GM12891 (cell line): Measurements from ENCODE around the gene IGFBPL1.

Experiments
- PAX5 ChIP-seq: IDR thresholded peaks from 2 replicates; pipeline ENCODE4 v1.6.1; 2011; ENCODE audit warnings: low read length, moderate library complexity, mild to moderate bottlenecking; ENCODE audit not compliant: insufficient read depth, severe bottlenecking
- POLR2A ChIP-seq: IDR thresholded peaks from 2 replicates; pipeline ENCODE4 v1.6.1; 2011; ENCODE audit warnings: low read depth, low read length, control low read depth
- POLR2AphosphoS5 ChIP-seq: IDR thresholded peaks from 2 replicates; pipeline ENCODE4 v1.6.1; 2011; ENCODE audit warnings: low read depth, low read length, control low read depth
- POU2F2 ChIP-seq: IDR thresholded peaks from 2 replicates; pipeline ENCODE4 v1.6.1; 2011; ENCODE audit warnings: low read depth, mild to moderate bottlenecking, control low read depth, low read length, moderate library complexity
- SPI1 ChIP-seq: IDR thresholded peaks from 2 replicates; pipeline ENCODE4 v1.6.1; 2011; ENCODE audit warnings: low read depth, low read length, control low read depth
- TAF1 ChIP-seq: IDR thresholded peaks from 2 replicates; pipeline ENCODE4 v1.6.1; 2011; ENCODE audit warnings: low read depth, low read length, control low read depth

GRCh38 chr9:38439916-38440301, 15.7 kb upstream of the IGFBPL1 start:
- TF ChIP-seq TAF1 (no peak), POLR2A (no peak), POLR2AphosphoS5 (no peak), SPI1 (no peak), POU2F2 (no peak), PAX5 (no peak)
